OCI-LY7 (cell line): Measurements from ENCODE around the gene KIAA1217. TPM values are rescaled to one million over a fixed set of nuclear protein-coding genes. Genes with fewer than 3 reads are reported as not detected.

ENCODE experiments used
- BruUV-seq: library from RNA; stranded (reverse); fragments of 400-500 nt; replicated peaks from 2 replicates; lab custom pipeline; 2021; lab: Mats Ljungman, UMichigan
- CTCF ChIA-PET: fragments of 300-600 bp; sonication (Branson Sonifier 250); formaldehyde crosslinking; loops from one replicate; lab custom pipeline; 2022; ENCODE audit warnings: antibody characterized with exemption; ENCODE audit not compliant: unreplicated experiment; lab: Charles Lee
- POLR2A ChIA-PET: fragments of 300-600 bp; sonication (Branson Sonifier 250); formaldehyde crosslinking; loops from one replicate; lab custom pipeline; 2022; ENCODE audit warnings: antibody characterized with exemption; lab: Charles Lee
- DNase-seq: peaks from one replicate; pipeline ENCODE4 v3.0.0-alpha.2; 2015; ENCODE audit warnings: low spot score
- H2AFZ ChIP-seq: fragments of 200-600 bp; sonication (generic), shearing (Covaris generic); 2 replicates; pipeline ENCODE4 v1.6.1; 2014; ENCODE audit warnings: mild to moderate bottlenecking, antibody characterized with exemption, low read length, moderate library complexity
- H3K27ac ChIP-seq: fragments of 200-600 bp; sonication (generic); 2 replicates; pipeline ENCODE4 v1.5.1; 2014; ENCODE audit warnings: mixed run types, low read depth, mild to moderate bottlenecking, moderate library complexity, low read length, inconsistent platforms; ENCODE audit not compliant: poor library complexity, severe bottlenecking
- H3K36me3 ChIP-seq: fragments of 200-600 bp; sonication (generic); 2 replicates; pipeline ENCODE4 v1.6.1; 2014; ENCODE audit warnings: mild to moderate bottlenecking, antibody characterized with exemption, low read length, moderate library complexity, mixed read lengths; ENCODE audit not compliant: insufficient read depth
- H3K4me1 ChIP-seq: fragments of 200-600 bp; sonication (generic); 2 replicates; pipeline ENCODE4 v1.5.1; 2014; ENCODE audit warnings: mild to moderate bottlenecking, low read length; ENCODE audit not compliant: insufficient read depth, poor library complexity, severe bottlenecking
- H3K4me2 ChIP-seq: fragments of 200-600 bp; sonication (generic); 2 replicates; pipeline ENCODE4 v1.6.1; 2014; ENCODE audit warnings: mild to moderate bottlenecking, low read length
- H3K4me3 ChIP-seq: fragments of 200-600 bp; sonication (generic); 2 replicates; pipeline ENCODE4 v1.5.1; 2014; ENCODE audit warnings: mild to moderate bottlenecking, low read depth, low read length; ENCODE audit not compliant: poor library complexity, severe bottlenecking
- H3K79me2 ChIP-seq: fragments of 200-600 bp; sonication (generic); 2 replicates; pipeline ENCODE4 v1.6.1; 2016; ENCODE audit warnings: low read depth, mild to moderate bottlenecking, low read length, moderate library complexity, mixed read lengths; ENCODE audit not compliant: insufficient read depth
- H3K9me2 ChIP-seq: fragments of 200-600 bp; sonication (generic); 2 replicates; pipeline ENCODE4 v1.6.1; 2016; ENCODE audit warnings: mild to moderate bottlenecking, low read length, mixed read lengths; ENCODE audit not compliant: insufficient read depth
- H3K9me3 ChIP-seq: fragments of 200-600 bp; sonication (generic); 2 replicates; pipeline ENCODE4 v1.6.1; 2014; ENCODE audit warnings: mild to moderate bottlenecking, mixed run types, low read length, mixed read lengths
- H4K20me1 ChIP-seq: fragments of 200-600 bp; sonication (generic); 2 replicates; pipeline ENCODE4 v1.6.1; 2014; ENCODE audit warnings: mild to moderate bottlenecking, antibody characterized with exemption, low read length, moderate library complexity, mixed read lengths; ENCODE audit not compliant: insufficient read depth
- EZH2phosphoT487 ChIP-seq: fragments of 200-600 bp; sonication (generic); IDR thresholded peaks from 2 replicates; pipeline ENCODE4 v1.6.1; 2018; ENCODE audit warnings: low read depth, borderline replicate concordance, mild to moderate bottlenecking, mixed run types, antibody characterized with exemption, low read length, moderate library complexity, mixed read lengths
- intact Hi-C: fragments of 100-400 bp; cut with micrococcal nuclease; formaldehyde crosslinking; loops from one replicate; pipeline ENCODE4 v1.10.0; 2022; ENCODE audit not compliant: unreplicated experiment
- total RNA-seq, 2 experiments: library from RNA; depleted of rRNA in 1 of 2; stranded (reverse); fragments of >200 nt in 1 of 2; shearing (Covaris generic) in 1 of 2; gene quantifications; 2 replicates each; pipeline ENCODE4 v1.2.3, GENCODE V29; 2014 to 2022
- TF ChIP-seq, protein P1 (sequence below): fragments of 200-600 bp; sonication (generic); conservative IDR thresholded peaks from 2 replicates; pipeline ENCODE4 v1.5.1; 2014; ENCODE audit warnings: mild to moderate bottlenecking, antibody characterized with exemption, low read length, moderate library complexity, mixed read lengths

Gene KIAA1217
- total RNA-seq, 2 experiments from 2014 or later, result not detected

DNA sequence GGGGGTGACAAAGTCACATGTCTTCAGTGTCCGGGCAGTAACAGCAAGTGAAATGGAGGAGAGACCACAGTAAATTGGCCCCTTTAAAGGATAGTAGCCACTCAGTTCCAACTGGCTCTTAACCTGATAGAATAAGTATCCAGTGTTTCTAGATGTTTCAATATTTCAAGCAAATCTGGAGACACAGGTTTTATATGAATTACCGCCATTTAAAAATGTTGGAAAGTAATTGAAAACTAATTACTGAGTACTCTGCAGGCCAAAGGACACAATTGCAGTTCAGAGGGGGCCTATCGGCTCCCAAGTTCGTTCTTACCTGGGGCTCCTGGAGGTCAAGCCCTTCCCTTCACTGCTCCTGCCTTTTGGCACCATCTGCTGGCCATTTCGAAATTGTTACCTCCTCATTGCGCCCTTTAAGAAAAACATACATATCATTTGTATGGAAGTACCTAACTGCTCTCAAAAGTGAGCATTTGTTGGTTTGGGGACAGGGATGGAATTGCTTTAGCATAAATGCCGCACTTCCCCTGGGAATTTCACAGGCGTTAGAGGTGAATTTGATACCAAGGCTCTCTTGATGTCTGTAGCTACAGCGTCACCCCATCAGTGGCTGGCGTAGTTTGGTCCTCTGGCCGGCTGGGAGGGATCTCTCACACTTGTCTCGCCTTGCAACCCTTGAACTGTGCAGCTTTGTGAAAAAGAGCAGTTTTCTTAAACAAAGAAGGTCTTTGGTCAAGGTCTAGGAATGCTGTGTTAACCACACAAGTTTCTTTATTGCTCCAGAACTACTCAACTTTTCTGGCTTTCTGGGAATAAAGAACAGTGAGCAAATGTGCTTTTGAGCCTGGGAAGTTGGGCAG is 294.8 kb downstream of the KIAA1217 start:
- no peaks in the 10 kb centered on the region for H3K36me3 ChIP-seq
- H2AFZ ChIP-seq, result no peak overlapping the region
- no peak overlapping the region for H3K27ac ChIP-seq
- H4K20me1 ChIP-seq, result no peaks in the 10 kb centered on the region
- H3K4me1 ChIP-seq, result no peaks in the 10 kb centered on the region
- no peaks in the 10 kb centered on the region for H3K79me2 ChIP-seq
- POLR2A ChIA-PET, result interaction anchor here (0.6 to 1.3 kb wide), 2 partner anchors 28 to 1188 kb away, joined by 3 to 4 read pairs; no protein-coding TSS in a partner anchor
- H3K9me3 ChIP-seq, result no peaks in the 10 kb centered on the region
- CTCF ChIA-PET, result no interaction called here
- BruUV-seq, result no TSS peak
- no peak overlapping the region for H3K4me3 ChIP-seq
- TF ChIP-seq, protein P1, sequence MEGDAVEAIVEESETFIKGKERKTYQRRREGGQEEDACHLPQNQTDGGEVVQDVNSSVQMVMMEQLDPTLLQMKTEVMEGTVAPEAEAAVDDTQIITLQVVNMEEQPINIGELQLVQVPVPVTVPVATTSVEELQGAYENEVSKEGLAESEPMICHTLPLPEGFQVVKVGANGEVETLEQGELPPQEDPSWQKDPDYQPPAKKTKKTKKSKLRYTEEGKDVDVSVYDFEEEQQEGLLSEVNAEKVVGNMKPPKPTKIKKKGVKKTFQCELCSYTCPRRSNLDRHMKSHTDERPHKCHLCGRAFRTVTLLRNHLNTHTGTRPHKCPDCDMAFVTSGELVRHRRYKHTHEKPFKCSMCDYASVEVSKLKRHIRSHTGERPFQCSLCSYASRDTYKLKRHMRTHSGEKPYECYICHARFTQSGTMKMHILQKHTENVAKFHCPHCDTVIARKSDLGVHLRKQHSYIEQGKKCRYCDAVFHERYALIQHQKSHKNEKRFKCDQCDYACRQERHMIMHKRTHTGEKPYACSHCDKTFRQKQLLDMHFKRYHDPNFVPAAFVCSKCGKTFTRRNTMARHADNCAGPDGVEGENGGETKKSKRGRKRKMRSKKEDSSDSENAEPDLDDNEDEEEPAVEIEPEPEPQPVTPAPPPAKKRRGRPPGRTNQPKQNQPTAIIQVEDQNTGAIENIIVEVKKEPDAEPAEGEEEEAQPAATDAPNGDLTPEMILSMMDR, result peak; percentile 80
- TF ChIP-seq EZH2phosphoT487, result no peak
- no peak overlapping the region for H3K4me2 ChIP-seq
- H3K9me2 ChIP-seq, result no peaks in the 10 kb centered on the region
- peak; percentile 26 for DNase-seq
- intact Hi-C loops, result loop anchor here (10.0 kb wide), 1 partner anchor 509 kb away; no protein-coding TSS in a partner anchor

DNA sequence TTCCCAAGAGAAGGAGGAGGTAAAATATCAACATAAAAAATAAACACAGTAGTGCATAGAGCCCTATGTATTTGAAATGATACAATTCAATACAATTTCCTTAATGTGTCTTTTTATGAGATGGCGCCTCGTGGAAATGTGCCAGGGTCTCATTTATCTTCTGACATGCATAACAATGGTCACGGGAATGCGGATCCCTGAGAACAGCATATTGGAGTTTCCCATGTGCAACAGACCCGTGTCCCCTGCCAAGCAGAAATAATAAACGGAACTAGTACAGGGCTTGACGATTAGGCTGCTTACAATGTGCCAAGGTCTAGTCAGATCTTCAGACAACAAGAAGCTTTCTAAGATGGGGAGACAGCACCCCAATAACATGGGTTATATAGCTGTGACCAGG is 296.8 kb downstream of the KIAA1217 start:
- ChIA-PET POLR2A (no interaction called here), CTCF (no interaction called here)
- DNase-seq, result no peak
- no peaks in the 10 kb centered on the region for H3K4me1 ChIP-seq
- no peak overlapping the region for H2AFZ ChIP-seq
- H3K4me2 ChIP-seq, result no peak overlapping the region
- no peak overlapping the region for H3K4me3 ChIP-seq
- TF ChIP-seq, protein P1, result no peak
- no peak for TF ChIP-seq EZH2phosphoT487
- no peaks in the 10 kb centered on the region for H3K36me3 ChIP-seq
- H3K79me2 ChIP-seq, result no peaks in the 10 kb centered on the region
- H4K20me1 ChIP-seq, result no peaks in the 10 kb centered on the region
- BruUV-seq, result no TSS peak
- no peaks in the 10 kb centered on the region for H3K9me2 ChIP-seq
- no peak overlapping the region for H3K27ac ChIP-seq
- intact Hi-C loops, result loop anchor here (10.0 kb wide), 1 partner anchor 511 kb away; no protein-coding TSS in a partner anchor
- no peaks in the 10 kb centered on the region for H3K9me3 ChIP-seq

DNA sequence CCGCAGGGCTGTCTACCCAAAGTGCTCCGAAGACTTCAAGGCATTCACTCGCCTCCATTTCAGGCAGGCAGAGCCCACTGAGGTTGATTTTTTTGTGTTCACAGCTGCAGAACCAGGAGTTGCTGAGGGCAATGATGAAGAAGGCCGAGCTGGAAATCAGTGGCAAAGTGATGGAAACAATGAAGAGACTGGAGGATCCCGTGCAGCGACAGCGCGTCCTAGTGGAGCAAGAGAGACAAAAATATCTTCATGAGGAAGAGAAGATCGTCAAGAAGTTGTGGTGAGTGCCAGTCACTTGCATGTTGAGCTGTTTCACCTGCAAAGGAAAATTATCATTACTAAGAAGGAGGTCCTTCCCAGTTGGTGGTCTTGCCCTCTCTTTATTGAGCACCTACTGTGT is 304.2 kb downstream of the KIAA1217 start:
- Histone ChIP-seq H2AFZ (no peak overlapping the region), H3K4me2 (no peak overlapping the region), H3K36me3 (no peaks in the 10 kb centered on the region), H4K20me1 (no peaks in the 10 kb centered on the region), H3K9me3 (no peaks in the 10 kb centered on the region), H3K4me3 (no peak overlapping the region), H3K27ac (no peak overlapping the region), H3K79me2 (no peaks in the 10 kb centered on the region), H3K9me2 (no peaks in the 10 kb centered on the region), H3K4me1 (no peaks in the 10 kb centered on the region)
- TF ChIP-seq, protein P1, result no peak
- TF ChIP-seq EZH2phosphoT487, result no peak
- POLR2A ChIA-PET, result no interaction called here
- no TSS peak for BruUV-seq
- intact Hi-C loops, result no loop called here
- no peak for DNase-seq
- CTCF ChIA-PET, result no interaction called here
